HG03378 (cell line): ENCODE data around the gene BCL2.

Experiments used
- ATAC-seq: cut with Tn5 transposase; IDR thresholded peaks from one replicate; pipeline ENCODE4 v1.9.1; 2021; ENCODE audit warnings: mild to moderate bottlenecking, moderate library complexity; ENCODE audit not compliant: unreplicated experiment

Gene BCL2

DNA sequence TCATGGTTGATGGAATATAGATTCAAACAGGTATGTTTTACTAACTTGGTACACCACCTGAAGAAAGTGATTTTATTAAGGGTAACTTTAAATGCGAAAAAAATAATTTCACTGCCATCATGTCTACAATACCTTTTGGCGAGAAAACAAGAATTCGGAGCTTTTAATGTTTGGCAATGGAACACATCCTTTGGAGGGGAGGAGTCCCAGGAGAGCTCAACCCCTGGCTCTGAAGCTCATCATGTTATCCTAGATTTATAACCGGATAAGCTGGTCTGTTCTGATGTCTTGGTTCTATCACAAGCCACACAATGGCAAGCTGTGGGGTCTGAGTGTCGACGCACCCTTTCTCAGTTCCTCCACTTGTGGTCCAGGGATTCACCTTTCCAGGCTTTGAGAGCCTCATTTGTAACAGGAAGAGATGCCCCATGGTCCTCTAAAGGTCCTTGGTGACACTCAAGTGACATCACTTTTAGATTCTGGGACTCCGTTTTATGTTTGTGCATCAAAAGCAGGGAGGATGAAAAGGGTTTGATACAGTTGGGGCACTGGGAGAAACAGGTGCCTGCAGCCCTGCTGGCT, 172.7 kb downstream of the BCL2 start:
- no peak for ATAC-seq

GRCh38 chr18:63145851-63146555, 173.6 kb downstream of the BCL2 start:
- ATAC-seq = no peak

DNA sequence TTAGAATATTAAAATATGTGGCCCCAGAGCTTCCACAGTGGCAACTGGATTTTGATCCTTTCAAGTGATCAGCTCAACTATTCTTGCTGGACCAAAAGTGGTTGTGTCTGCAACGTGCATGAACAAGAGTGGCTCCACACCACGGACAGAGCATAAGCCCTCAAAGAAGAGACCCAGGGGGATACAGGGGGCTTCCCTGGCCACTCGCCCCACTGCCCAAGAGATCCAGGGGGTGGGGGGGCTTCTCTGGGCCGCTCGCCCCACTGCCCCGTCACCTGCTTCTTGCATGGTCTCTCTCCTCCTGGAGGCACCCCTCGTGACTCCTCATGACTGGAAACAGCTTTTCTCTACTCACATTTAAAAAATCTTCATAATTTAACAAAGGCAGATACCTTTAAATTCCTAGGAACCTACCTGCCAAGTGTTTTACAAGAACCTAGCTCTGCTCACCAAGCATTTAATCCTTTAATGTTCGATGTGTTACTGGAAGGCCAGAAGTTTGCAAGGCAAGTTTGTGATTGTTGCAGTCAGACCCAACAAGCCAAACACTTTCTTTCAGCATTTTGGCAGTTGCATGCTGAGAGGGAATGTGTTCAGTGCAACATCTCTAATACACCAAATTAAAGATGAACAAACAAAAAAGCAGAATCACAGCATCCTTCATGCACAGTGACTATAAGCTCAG, 174.3 kb downstream of the BCL2 start:
- ATAC-seq = no peak

DNA sequence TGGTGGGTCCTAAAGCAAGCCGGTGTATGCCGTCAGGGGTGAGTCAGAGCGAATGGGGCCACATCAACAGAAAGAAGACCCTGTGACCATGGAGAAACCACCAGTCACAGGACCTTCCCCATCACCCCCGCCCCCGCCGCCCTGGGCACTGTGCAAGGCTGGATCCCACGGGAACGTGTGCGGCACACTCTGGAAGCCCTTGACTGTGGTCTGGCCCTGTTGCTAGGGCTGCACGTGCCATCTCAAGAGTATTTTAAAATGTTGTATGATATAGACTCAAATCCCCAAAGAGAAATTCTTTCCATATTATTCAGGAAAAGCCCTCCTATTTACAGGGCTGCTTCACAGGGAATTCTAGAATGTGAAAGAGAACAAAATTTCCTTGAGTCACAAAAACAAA, 174.8 kb downstream of the BCL2 start:
- no peak for ATAC-seq

DNA sequence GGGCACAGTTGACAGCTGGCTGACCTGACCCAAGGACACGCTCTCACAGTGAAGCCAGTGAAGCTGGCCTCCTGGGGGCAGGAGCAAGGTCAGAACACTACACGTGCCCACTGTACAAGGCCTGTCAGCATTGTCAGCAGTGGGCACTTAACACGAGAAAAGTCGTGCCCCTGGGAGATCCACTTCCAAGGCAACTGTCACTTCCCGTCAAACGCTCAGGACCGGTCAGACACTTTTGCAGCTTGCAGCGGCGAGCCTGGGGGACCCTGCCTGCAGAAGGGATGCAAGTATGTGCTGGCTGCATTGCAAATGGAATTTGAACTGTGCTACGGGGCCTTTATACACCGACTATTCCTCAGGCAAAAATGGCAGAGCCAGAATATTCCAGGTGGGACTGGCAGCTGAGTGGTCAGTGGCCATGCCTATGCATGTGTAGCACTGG, 176.2 kb downstream of the BCL2 start:
- ATAC-seq = no peak

GRCh38 chr18:63142594-63143225, 176.9 kb downstream of the BCL2 start:
- ATAC-seq = no peak

DNA sequence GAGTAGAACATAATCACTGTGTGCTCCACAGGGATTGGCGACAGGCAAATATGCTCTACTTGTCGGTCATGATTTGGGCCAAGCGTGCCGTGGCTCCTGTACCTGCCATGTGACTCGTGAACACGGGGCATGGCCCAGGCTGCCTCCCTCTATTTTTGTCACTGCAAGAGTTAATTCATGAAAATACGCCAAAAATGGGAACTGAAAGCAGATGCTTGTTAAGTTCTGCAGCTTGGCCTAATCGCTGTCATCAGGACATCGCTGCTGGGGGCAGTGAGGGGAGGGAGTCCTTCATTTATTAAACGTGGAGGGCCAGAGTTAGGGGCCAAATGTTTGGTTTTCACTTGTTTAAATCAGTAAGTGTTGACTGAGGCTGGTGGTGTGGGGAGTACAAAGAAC, 177.8 kb downstream of the BCL2 start:
- ATAC-seq = peak; percentile 61

- no peak for ATAC-seq
Observed at GRCh38 chr18:63140997-63141777, 178.4 kb downstream of the BCL2 start.

- no peak for ATAC-seq
Observed at GRCh38 chr18:63140038-63140450, 179.5 kb downstream of the BCL2 start.

- ATAC-seq = peak; percentile 50
Observed at GRCh38 chr18:63138436-63139340, 180.9 kb downstream of the BCL2 start.

DNA sequence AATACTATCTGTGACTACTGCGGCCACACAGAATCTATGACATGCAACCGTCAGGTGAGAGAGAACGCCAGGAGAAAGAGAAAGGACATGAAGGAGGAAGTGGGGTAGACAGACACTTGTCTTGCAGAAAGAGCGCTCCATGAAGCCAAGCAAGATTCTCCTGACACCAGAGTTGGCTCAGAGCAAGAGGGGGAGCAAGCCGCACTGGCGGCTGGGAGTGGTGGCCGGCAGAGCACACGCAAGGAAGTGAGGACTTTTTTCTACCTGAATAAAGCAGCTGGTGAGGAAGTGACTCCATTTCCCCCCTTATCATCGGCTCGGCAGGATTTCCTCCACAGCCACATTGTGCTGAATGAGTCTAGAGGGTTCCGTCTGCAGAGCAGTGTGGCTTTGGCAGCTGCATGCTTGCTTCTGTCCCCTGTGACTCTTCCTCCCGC, 181.6 kb downstream of the BCL2 start:
- no peak for ATAC-seq

GRCh38 chr18:63135101-63135500, 184.5 kb downstream of the BCL2 start:
- no peak for ATAC-seq

DNA sequence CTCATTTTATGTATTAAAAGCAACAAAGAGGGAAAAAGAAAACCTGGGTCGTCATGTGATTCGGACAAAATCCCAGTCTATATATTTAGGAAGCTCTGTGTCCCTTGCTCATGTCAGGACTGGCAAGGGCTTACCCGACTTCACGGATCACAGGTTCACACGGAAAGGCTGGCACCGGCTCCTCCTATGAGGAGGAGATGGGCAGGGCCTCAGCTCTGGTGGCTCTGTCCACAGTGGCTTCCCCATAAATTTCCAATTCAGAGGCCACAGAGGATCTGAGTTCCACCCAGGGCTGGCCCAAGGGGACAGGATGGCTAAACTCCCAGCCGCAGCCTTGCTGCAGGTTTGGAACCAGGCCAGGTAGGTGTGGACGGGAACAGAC, 186.8 kb downstream of the BCL2 start:
- no peak for ATAC-seq

GRCh38 chr18:63131959-63132818, 187.4 kb downstream of the BCL2 start:
- ATAC-seq = no peak

DNA sequence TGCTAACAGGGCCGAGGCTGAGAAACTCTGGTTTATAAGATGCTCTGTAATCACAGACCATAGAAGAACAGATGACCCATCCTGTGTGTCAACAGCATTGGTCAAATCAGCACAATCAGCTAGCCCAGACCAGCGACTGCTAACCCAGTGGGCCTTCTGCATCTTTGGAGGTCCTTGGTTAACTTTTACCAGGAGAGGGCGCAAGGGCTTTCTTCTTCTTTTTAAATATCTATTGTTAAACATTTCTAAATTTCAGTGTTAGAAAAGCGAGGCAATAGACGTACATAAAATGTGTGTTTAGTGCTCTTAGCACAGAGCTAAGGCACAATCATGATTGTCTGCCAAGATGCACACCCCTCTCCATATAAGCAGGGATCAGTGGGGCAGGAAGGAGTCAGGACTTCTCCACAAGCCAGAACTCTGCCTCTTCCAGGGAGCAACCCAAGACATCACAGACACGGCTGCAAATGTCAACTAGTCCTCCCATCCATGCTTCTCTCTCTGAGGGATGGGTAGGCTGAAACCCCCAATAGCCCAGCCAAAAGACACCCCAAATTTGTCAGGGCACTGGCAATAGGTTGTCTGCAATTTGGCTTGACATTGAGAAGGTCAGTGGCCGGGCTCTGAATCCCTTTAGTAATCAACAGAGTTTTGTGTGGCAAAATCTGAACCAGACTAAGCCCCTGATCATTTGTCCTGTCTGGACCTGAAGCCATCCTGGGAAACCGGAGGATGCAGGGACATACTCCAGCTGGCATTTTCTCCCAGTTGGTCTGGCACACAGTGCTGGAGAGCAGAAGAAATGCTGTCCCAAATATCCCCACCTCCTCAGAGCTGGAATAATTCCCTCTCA, 188.2 kb downstream of the BCL2 start:
- ATAC-seq = peak; percentile 46

GRCh38 chr18:63130176-63130575, 189.4 kb downstream of the BCL2 start:
- ATAC-seq = no peak

- ATAC-seq = no peak
Observed at GRCh38 chr18:63128237-63128974, 191.2 kb downstream of the BCL2 start.
